OCI-LY3 (cell line): ENCODE data around the gene AP3S1.

Experiments
- EZH2phosphoT487 ChIP-seq: fragments of 200-600 bp; shearing (Covaris generic); IDR thresholded peaks from 2 replicates; pipeline ENCODE4 v1.6.1; 2018; ENCODE audit warnings: antibody characterized with exemption, mixed run types, low read depth
- TF ChIP-seq, protein P1 (sequence below): fragments of 200-600, 300-600 bp; sonication (generic); IDR thresholded peaks from 2 replicates; pipeline ENCODE4 v1.5.1; 2014; ENCODE audit warnings: antibody characterized with exemption, low read length, low read depth

DNA sequence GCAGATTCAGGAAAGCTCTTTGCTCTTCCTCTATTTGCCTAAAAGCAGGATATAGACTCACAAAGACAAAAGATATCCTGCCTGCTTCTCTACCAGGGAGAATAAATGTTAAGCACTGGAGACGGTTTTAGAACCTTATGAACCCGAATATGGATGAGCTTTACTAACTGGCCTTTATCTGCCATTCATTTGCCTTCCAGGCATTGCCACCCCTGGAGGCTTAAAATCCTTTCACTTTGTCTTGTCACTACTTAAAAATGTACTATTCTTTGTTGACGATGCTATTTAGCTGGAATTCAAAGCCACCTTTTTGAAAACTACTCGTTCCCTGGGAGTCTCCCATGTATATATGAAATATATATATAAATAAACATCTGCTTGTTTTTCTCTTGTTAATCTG, 97.3 kb downstream of the AP3S1 start:
- TF ChIP-seq, protein P1, sequence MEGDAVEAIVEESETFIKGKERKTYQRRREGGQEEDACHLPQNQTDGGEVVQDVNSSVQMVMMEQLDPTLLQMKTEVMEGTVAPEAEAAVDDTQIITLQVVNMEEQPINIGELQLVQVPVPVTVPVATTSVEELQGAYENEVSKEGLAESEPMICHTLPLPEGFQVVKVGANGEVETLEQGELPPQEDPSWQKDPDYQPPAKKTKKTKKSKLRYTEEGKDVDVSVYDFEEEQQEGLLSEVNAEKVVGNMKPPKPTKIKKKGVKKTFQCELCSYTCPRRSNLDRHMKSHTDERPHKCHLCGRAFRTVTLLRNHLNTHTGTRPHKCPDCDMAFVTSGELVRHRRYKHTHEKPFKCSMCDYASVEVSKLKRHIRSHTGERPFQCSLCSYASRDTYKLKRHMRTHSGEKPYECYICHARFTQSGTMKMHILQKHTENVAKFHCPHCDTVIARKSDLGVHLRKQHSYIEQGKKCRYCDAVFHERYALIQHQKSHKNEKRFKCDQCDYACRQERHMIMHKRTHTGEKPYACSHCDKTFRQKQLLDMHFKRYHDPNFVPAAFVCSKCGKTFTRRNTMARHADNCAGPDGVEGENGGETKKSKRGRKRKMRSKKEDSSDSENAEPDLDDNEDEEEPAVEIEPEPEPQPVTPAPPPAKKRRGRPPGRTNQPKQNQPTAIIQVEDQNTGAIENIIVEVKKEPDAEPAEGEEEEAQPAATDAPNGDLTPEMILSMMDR: no peak
- TF ChIP-seq EZH2phosphoT487: no peak
